Kidney epithelial cell (primary cell): ENCODE results near the gene RABGAP1L. TPM values are rescaled to one million over a fixed set of nuclear protein-coding genes. Genes with fewer than 3 reads are reported as not detected.
"Not testable (repeated sequence)": the region's sequence is repeated elsewhere in the genome, so short reads cannot be mapped to it uniquely, and the experiment has no call there.

Experiments used
- DNase-seq: peaks from one replicate; pipeline ENCODE4 v3.0.0-alpha.2; 2010; ENCODE audit warnings: low read depth
- H3K27me3 ChIP-seq: 2 replicates; pipeline ENCODE4 v1.6.0; 2011; ENCODE audit warnings: low read length; ENCODE audit not compliant: control insufficient read depth, insufficient read depth
- H3K36me3 ChIP-seq: 2 replicates; pipeline ENCODE4 v1.5.1; 2011; ENCODE audit warnings: low read length; ENCODE audit not compliant: control insufficient read depth, insufficient read depth
- H3K4me3 ChIP-seq: 2 replicates; pipeline ENCODE4 v1.5.1; 2011; ENCODE audit warnings: low read depth, mild to moderate bottlenecking, control low read depth, low read length
- total RNA-seq: library from RNA; depleted of rRNA; stranded (reverse); fragments of >200 nt; gene quantifications from 2 replicates; pipeline ENCODE4 v1.2.3, GENCODE V29; 2015
- TF ChIP-seq, protein P1 (sequence below): IDR thresholded peaks from 2 replicates; pipeline ENCODE4 v1.5.1; 2011; ENCODE audit warnings: mild to moderate bottlenecking, moderate library complexity, low read length, control low read depth, inconsistent platforms; ENCODE audit not compliant: insufficient read depth, poor library complexity, severe bottlenecking

The RABGAP1L gene
- total RNA-seq, 1 donor from 2014 or later: 22.1 TPM

DNA sequence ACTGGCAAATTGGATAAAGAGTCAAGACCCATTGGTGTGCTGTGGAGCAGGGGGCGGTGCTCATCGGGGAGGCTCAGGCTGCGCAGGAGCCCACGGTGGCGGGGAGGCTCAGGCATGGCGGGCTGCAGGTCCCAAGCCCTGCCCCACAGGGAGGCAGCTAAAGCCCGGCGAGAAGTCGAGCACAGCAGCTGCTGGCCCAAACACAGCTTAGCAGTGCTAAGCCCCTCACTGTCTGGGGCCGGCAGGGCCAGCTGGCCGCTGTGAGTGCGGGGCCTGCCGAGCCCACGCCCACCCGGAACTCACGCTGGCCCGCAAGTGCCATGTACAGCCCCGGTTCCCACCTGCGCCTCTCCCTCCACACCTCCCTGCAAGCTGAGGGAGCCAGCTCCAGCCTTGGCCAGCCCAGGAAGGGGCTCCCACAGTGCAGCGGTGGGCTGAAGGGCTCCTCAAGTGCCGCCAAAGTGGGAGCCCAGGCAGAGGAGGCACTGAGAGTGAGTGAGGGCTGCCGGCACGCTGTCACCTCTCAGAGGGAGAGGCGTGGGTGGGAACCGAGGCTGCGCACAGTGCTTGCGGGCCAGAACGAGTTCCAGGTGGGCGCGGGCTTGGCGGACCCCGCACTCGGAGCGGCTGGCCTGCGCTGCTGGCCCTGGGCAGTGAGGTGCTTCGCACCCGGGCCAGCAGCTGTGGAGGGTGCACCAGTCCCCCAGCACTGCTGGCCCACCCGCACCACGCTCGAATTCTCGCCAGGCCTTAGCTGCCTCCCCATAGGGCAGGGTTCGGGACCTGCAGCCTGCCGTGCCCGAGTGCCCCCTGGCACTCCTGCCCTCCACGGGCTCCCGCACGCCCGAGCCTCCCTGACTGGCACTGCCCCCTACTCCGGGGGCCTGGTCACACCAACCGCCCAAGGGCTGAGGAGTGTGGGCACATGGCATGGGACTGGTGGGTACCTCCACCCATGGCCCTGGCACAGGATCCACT lies 551.8 kb downstream of the RABGAP1L start:
- H3K27me3 ChIP-seq: no peaks in the 10 kb centered on the region

DNA sequence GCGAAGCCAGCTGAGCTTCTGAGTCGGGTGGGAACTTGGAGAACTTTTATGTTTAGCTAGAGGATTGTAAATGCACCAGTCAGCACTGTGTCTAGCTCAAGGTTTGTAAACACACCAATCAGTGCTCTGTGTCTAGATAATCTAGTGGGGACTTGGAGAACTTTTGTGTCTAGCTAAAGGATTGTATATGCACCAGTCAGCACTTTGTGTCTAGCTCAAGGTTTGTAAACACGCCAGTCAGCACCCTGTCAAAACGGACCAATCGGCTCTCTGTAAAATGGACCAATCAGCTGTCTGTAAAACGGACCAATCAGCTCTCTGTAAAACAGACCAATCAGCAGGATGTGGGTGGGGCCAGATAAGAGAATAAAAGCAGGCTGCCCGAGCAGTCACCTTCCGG lies 552.5 kb downstream of the RABGAP1L start:
- H3K4me3 ChIP-seq, H3K27me3 ChIP-seq, DNase-seq, H3K36me3 ChIP-seq: not testable (repeated sequence)

More for the DNA sequence above, 551.8 kb downstream of the RABGAP1L start:
- no peak for DNase-seq
- no peaks in the 10 kb centered on the region for H3K36me3 ChIP-seq
- TF ChIP-seq, protein P1, sequence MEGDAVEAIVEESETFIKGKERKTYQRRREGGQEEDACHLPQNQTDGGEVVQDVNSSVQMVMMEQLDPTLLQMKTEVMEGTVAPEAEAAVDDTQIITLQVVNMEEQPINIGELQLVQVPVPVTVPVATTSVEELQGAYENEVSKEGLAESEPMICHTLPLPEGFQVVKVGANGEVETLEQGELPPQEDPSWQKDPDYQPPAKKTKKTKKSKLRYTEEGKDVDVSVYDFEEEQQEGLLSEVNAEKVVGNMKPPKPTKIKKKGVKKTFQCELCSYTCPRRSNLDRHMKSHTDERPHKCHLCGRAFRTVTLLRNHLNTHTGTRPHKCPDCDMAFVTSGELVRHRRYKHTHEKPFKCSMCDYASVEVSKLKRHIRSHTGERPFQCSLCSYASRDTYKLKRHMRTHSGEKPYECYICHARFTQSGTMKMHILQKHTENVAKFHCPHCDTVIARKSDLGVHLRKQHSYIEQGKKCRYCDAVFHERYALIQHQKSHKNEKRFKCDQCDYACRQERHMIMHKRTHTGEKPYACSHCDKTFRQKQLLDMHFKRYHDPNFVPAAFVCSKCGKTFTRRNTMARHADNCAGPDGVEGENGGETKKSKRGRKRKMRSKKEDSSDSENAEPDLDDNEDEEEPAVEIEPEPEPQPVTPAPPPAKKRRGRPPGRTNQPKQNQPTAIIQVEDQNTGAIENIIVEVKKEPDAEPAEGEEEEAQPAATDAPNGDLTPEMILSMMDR: no peak
- no peak overlapping the region for H3K4me3 ChIP-seq

DNA sequence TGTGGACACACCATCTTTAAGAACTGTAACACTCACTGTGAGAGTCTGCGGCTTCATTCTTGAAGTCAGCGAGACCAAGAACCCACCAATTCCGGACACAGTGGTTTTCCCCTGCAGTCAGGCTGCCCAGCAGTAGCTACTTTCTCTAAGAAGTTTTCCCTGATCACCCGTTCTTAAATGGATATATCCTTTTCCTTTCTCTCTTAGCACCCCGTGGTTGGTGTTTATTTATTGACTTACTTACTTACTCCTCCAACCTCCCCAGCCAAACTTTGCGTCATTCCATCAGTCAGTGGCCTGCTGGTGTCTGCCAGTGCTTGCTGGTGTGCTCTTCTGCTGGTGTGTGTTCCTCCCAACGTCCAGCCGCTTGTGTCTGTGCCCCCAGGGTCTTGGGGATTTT lies 553.2 kb downstream of the RABGAP1L start:
- Histone ChIP-seq H3K27me3 (no peaks in the 10 kb centered on the region), H3K36me3 (no peaks in the 10 kb centered on the region), H3K4me3 (no peak overlapping the region)
- TF ChIP-seq, protein P1: no peak
- no peak for DNase-seq

DNA sequence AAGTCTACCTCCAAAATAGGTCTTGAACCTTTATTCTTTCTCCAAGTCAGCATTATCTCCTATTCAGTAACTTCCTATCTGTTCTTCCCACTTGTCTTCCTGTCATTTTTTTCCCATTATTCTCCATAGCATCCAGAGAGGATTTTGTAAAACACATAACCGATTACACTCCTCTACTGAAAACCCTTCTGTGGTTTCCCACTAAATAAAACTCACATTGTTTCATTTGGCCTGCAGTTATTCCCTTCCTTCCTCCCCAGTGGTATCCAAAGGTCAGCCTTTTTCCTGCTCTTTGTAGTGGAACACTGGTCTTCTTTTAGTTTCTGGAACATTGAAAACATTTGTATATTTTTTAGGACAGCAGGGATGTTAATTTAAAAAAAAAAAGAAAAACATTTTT lies 554.5 kb downstream of the RABGAP1L start:
- TF ChIP-seq, protein P1: no peak
- no peaks in the 10 kb centered on the region for H3K27me3 ChIP-seq
- DNase-seq: no peak
- no peaks in the 10 kb centered on the region for H3K36me3 ChIP-seq
- H3K4me3 ChIP-seq: no peak overlapping the region

DNA sequence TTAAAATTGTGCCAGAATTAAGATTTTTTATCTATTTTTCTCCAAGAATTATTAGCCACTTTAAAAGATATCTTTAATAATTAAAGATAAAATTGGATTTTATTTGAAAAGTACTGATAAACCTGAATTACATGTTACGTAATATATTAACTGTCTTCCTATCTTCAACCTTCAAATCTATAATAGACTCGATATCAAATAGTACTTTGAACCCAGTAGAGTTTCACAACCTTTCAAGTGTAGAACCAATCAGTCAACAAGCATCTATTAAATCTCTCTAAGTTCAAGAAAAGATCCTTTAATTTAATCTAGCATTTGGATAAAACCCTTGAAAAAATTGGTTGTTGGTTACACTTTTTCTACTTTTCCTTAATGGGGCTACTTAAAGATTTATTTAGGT lies 559.9 kb downstream of the RABGAP1L start:
- Histone ChIP-seq H3K4me3 (no peak overlapping the region), H3K27me3 (no peaks in the 10 kb centered on the region), H3K36me3 (no peaks in the 10 kb centered on the region)
- DNase-seq: no peak
- TF ChIP-seq, protein P1: no peak

DNA sequence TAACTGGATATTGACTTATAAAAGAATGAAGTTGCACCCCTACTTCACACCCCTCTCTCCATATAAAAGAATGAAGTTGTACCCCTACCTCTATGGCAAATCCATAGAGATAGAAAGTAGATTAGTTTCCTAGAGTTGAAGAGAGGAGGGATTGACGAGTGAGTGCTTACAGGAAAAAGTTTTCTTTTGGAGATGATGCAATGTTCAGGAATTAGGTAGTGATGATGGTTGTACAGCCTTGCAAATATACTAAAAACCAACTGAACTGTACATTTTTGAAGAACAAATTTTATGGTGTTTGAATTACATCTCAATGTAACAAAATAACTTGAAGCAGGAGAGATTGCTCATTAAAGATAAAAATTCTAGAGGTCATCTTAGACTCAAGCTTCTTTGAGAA lies 561.3 kb downstream of the RABGAP1L start:
- H3K4me3 ChIP-seq: no peak overlapping the region
- no peak for DNase-seq
- TF ChIP-seq, protein P1: no peak

More for the DNA sequence above, 561.3 kb downstream of the RABGAP1L start:
- Histone ChIP-seq H3K27me3 (no peaks in the 10 kb centered on the region), H3K36me3 (no peaks in the 10 kb centered on the region)
